K562 (cell line): Measurements from ENCODE around the gene KIF20A. TPM values are rescaled to one million over a fixed set of nuclear protein-coding genes. Genes with fewer than 3 reads are reported as not detected.

Source experiments
- BHLHE40 ChIP-seq: IDR thresholded peaks from 2 replicates; pipeline ENCODE4 v1.6.1; 2011; ENCODE audit warnings: low read length, improper control_type of control experiment
- CREB1 ChIP-seq, 2 experiments: sonication (generic) in 1 of 2; formaldehyde crosslinking in 1 of 2; IDR thresholded peaks; 2 replicates each; pipeline versions ENCODE4 v1.6.1 to v1.8.0; 2012 to 2022; ENCODE audit warnings: inconsistent platforms in 1 of 2, mild to moderate bottlenecking in 1 of 2, missing genetic modification reagents in 1 of 2, moderate library complexity in 1 of 2
- HES1 ChIP-seq: fragments of 450-650 bp; IDR thresholded peaks from 2 replicates; pipeline ENCODE4 v1.6.1; 2016; ENCODE audit warnings: low read depth, mild to moderate bottlenecking, moderate library complexity
- KDM1A ChIP-seq, 2 experiments: fragments of 450-650 bp; IDR thresholded peaks; 2 replicates each; pipeline ENCODE4 v1.6.1; 2016; ENCODE audit warnings: mild to moderate bottlenecking in 2 of 2
- KDM5B ChIP-seq: fragments of 200-600 bp; sonication (generic); IDR thresholded peaks from 2 replicates; pipeline ENCODE4 v1.6.1; 2012; ENCODE audit warnings: low read depth, mild to moderate bottlenecking, moderate library complexity, low read length, control low read depth, inconsistent platforms; ENCODE audit not compliant: insufficient replicate concordance
- PHB ChIP-seq: fragments of 250-450 bp; sonication (Bioruptor Pico); IDR thresholded peaks from 2 replicates; pipeline ENCODE4 v1.5.0; 2021
- POLR2AphosphoS2 ChIP-seq: IDR thresholded peaks from 2 replicates; pipeline ENCODE4 v1.6.1; 2012; ENCODE audit warnings: low read length, improper control_type of control experiment
- SMAD3 ChIP-seq: fragments of 450-650 bp; formaldehyde crosslinking; conservative IDR thresholded peaks from 2 replicates; pipeline ENCODE4 v1.4.0; 2020; ENCODE audit warnings: mild to moderate bottlenecking
- TSHZ1 ChIP-seq: fragments of 250-450 bp; sonication (Bioruptor Pico); IDR thresholded peaks from 2 replicates; pipeline ENCODE4 v1.4.0; 2020; ENCODE audit warnings: mild to moderate bottlenecking, moderate library complexity
- ZNF696 ChIP-seq: fragments of 250-450 bp; sonication (Bioruptor Pico); conservative IDR thresholded peaks from 2 replicates; pipeline ENCODE4 v1.4.0; 2020; ENCODE audit warnings: mild to moderate bottlenecking, moderate library complexity
- polyA plus RNA-seq, 8 experiments: library from polyadenylated mRNA; depleted of rRNA in 4 of 8; stranded (reverse) in 5 of 8; unstranded in 3 of 8; fragments of >200 nt; fragmentation: Nextera tagmentation in 2 of 8; fragmentation: Illumina TruSeq in 1 of 8; extraction: Ambion mirVana in 2 of 8; extraction: Trizol in 1 of 8; gene quantifications; 2 replicates each; pipeline versions ENCODE4 v1.2.1 to v1.2.3, GENCODE V29; 2011 to 2014; ENCODE audit warnings: inconsistent platforms in 1 of 8, missing spikeins in 1 of 8
- total RNA-seq, 7 experiments: library from RNA; depleted of rRNA in 6 of 7; stranded (reverse); fragments of >200 nt in 6 of 7; fragmentation: Illumina TruSeq in 2 of 7; extraction: Trizol in 2 of 7; gene quantifications; 2 replicates each; pipeline versions ENCODE4 v1.2.1 to v1.2.3, GENCODE V29; 2011 to 2021; ENCODE audit warnings: low replicate concordance in 1 of 7
- TF ChIP-seq, protein P1 (sequence below): fragments of 450-650 bp; IDR thresholded peaks from 2 replicates; pipeline ENCODE4 v1.6.1; 2016; ENCODE audit warnings: mild to moderate bottlenecking
- TF ChIP-seq, protein P2 (sequence below): sonication (generic); formaldehyde crosslinking; IDR thresholded peaks from 2 replicates; pipeline ENCODE4 v1.8.0; 2022; ENCODE audit warnings: mild to moderate bottlenecking, missing genetic modification reagents
- TF ChIP-seq, protein P3 (sequence below): fragments of 450-650 bp; IDR thresholded peaks from 2 replicates; pipeline ENCODE4 v1.6.1; 2014; ENCODE audit warnings: low read depth, mild to moderate bottlenecking, moderate library complexity, borderline replicate concordance

Gene KIF20A
- total and polyA plus RNA-seq, 9 of the 15 experiments (the other 6 are each of a cell fraction or from before 2014, with no cell fraction given), result 36.8 to 61.2 (median 55.5) TPM

DNA sequence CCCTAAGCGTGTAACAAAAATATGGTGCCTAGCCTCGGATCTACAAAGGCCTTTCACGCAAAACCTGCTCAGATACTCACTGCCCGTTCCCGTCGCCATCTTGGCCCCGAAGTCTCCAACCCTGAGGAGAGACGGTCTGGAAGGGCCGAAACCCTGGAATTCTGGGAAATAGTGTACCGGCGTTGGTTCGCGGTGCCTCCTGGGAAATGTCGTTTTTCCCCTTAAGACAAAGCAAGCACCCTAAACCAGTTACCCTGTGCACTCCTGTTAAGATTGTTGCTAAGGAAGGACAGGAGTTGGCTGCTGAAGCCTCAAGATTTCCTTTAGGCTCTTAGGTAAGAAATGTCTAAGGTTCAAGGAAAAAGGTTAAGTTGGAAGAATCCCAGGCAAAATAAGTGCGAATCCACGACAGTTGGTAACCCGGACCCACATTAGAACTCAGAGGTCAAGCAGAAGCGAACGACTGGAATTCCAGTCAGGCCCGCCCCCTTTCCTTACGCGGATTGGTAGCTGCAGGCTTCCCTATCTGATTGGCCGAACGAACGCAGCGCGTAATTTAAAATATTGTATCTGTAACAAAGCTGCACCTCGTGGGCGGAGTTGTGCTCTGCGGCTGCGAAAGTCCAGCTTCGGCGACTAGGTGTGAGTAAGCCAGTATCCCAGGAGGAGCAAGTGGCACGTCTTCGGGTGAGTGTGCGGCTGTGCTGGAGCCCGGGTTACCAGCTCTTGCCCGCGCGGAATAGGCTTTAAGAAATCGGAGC is at the start of gene KIF20A, which contains the start of gene BRD8 (continued):
- TF ChIP-seq, protein P1, sequence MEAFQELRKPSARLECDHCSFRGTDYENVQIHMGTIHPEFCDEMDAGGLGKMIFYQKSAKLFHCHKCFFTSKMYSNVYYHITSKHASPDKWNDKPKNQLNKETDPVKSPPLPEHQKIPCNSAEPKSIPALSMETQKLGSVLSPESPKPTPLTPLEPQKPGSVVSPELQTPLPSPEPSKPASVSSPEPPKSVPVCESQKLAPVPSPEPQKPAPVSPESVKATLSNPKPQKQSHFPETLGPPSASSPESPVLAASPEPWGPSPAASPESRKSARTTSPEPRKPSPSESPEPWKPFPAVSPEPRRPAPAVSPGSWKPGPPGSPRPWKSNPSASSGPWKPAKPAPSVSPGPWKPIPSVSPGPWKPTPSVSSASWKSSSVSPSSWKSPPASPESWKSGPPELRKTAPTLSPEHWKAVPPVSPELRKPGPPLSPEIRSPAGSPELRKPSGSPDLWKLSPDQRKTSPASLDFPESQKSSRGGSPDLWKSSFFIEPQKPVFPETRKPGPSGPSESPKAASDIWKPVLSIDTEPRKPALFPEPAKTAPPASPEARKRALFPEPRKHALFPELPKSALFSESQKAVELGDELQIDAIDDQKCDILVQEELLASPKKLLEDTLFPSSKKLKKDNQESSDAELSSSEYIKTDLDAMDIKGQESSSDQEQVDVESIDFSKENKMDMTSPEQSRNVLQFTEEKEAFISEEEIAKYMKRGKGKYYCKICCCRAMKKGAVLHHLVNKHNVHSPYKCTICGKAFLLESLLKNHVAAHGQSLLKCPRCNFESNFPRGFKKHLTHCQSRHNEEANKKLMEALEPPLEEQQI, result no peak
- TF ChIP-seq KDM5B (peak; percentile 88), CREB1 (IDR thresholded peaks at IDR 0.05) (peak; percentile 70), CREB1 (CRISPR knock-in tag; IDR thresholded peaks at IDR 0.05) (peak; percentile 8; the same call in 1 of the 2 replicates), BHLHE40 (no peak), KDM1A (IDR thresholded peaks at IDR 0.05) (no peak), TSHZ1 (CRISPR knock-in tag) (no peak), PHB (no peak), POLR2AphosphoS2 (peak; percentile 85; the same call in 1 of the 2 replicates), ZNF696 (CRISPR knock-in tag) (no peak), SMAD3 (CRISPR knock-in tag) (0 out of 2 replicates have a peak, but pooled peaks have one; percentile 22), HES1 (no peak)
- TF ChIP-seq, protein P2, sequence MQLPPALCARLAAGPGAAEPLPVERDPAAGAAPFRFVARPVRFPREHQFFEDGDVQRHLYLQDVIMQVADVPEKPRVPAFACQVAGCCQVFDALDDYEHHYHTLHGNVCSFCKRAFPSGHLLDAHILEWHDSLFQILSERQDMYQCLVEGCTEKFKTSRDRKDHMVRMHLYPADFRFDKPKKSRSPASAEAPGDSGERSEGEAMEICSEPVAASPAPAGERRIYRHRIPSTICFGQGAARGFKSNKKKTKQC (CRISPR knock-in tag), result peak; percentile 75; the same call in 1 of the 2 replicates
- TF ChIP-seq, protein P3, sequence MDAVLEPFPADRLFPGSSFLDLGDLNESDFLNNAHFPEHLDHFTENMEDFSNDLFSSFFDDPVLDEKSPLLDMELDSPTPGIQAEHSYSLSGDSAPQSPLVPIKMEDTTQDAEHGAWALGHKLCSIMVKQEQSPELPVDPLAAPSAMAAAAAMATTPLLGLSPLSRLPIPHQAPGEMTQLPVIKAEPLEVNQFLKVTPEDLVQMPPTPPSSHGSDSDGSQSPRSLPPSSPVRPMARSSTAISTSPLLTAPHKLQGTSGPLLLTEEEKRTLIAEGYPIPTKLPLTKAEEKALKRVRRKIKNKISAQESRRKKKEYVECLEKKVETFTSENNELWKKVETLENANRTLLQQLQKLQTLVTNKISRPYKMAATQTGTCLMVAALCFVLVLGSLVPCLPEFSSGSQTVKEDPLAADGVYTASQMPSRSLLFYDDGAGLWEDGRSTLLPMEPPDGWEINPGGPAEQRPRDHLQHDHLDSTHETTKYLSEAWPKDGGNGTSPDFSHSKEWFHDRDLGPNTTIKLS, result peak; percentile 90
